Measurements from ENCODE around the gene C6orf136.

Gene C6orf136

GRCh38 chr6:30647242-30648116 lies 546 bp downstream of the C6orf136 start:
- TF ChIP-seq CEBPB (IDR thresholded peaks at IDR 0.05) = no peak
- peak; percentile 42; the same call in 1 of the 2 replicates for TF ChIP-seq TCF12 (IDR thresholded peaks at IDR 0.05; ENCODE audit: low read depth)
- TF ChIP-seq ZBTB7A (IDR thresholded peaks at IDR 0.05; ENCODE audit: low read depth) = peak; percentile 100
- TF ChIP-seq TAF1 (IDR thresholded peaks at IDR 0.05; ENCODE audit: low read depth) = peak; percentile 52; the same call in 1 of the 2 replicates
- peak; percentile 52; the same call in 1 of the 2 replicates for TF ChIP-seq YY1 (IDR thresholded peaks at IDR 0.05; ENCODE audit: low read depth)
- TF ChIP-seq REST (IDR thresholded peaks at IDR 0.05; ENCODE audit: low read depth) = no peak
- TF ChIP-seq MAX (IDR thresholded peaks at IDR 0.05) = peak; percentile 70

GRCh38 chr6:30651143-30651542 lies 4.2 kb downstream of the C6orf136 start:
- TF ChIP-seq RAD21 (IDR thresholded peaks at IDR 0.05; ENCODE audit: low read depth) (no peak), CEBPB (IDR thresholded peaks at IDR 0.05) (no peak), TCF12 (IDR thresholded peaks at IDR 0.05; ENCODE audit: low read depth) (no peak), TAF1 (IDR thresholded peaks at IDR 0.05; ENCODE audit: low read depth) (no peak), NFIC (IDR thresholded peaks at IDR 0.05) (no peak), EP300 (IDR thresholded peaks at IDR 0.05; ENCODE audit: borderline replicate concordance) (no peak), MAX (IDR thresholded peaks at IDR 0.05) (no peak)
- TF ChIP-seq, protein P1, sequence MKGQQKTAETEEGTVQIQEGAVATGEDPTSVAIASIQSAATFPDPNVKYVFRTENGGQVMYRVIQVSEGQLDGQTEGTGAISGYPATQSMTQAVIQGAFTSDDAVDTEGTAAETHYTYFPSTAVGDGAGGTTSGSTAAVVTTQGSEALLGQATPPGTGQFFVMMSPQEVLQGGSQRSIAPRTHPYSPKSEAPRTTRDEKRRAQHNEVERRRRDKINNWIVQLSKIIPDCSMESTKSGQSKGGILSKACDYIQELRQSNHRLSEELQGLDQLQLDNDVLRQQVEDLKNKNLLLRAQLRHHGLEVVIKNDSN (IDR thresholded peaks at IDR 0.05) = no peak

DNA sequence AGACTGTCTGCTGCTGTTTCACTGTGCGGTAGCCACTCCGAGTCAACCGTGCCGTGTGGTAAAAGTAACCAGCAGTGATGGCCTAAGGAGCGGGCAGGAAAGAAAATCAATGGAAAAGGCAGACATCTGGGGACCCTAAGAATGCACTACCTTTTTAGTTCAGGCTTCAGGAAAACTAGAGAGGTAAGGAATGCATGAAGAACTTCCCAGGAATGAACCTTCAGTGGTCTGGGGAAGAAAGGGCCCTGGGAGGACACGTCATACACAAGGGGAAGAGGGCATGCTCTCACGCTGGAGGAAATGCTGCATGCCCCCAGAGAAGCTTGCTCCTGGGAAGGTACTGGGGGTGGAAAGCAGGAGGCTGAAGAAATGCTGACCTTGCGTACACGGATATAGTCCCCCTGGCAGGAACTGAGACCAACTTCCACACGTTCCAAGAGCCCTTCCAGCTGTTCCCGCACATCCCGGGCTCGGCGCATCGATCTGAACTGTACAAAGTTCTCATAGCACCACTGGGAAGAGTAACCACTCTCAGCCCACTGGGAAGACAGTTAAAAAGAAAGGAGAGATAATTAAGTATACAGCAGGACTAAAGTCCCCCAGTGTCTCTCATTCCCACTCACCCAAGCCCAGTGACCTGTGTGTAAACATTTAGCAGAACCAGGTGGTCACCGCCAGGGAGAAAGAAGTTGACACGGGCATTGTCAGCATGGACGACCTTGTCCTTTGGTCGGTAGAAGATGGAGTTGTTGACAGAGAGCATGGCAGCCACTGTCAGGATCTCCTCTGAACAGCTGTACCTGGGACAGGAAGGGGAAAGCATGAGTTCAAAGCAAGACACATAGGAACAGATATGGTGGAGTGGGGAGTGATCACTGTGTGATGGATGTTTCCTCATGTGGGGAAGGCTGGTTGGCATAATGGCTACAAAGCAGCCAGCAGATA lies 8.1 kb downstream of the C6orf136 start:
- TF ChIP-seq TEAD4 (IDR thresholded peaks at IDR 0.05) (no peak), EP300 (IDR thresholded peaks at IDR 0.05; ENCODE audit: borderline replicate concordance) (no peak), NFIC (IDR thresholded peaks at IDR 0.05) (no peak), ZBTB7A (IDR thresholded peaks at IDR 0.05; ENCODE audit: low read depth) (no peak), YY1 (IDR thresholded peaks at IDR 0.05; ENCODE audit: low read depth) (no peak), EGR1 (IDR thresholded peaks at IDR 0.05) (no peak), RAD21 (IDR thresholded peaks at IDR 0.05; ENCODE audit: low read depth) (no peak), MAX (IDR thresholded peaks at IDR 0.05) (no peak), TCF12 (IDR thresholded peaks at IDR 0.05; ENCODE audit: low read depth) (no peak), CEBPB (IDR thresholded peaks at IDR 0.05) (no peak), CREB1 (IDR thresholded peaks at IDR 0.05; ENCODE audit: low read depth) (no peak), TAF1 (IDR thresholded peaks at IDR 0.05; ENCODE audit: low read depth) (no peak), FOXM1 (IDR thresholded peaks at IDR 0.05; ENCODE audit: borderline replicate concordance, low read depth) (no peak)
- TF ChIP-seq, protein P1 (IDR thresholded peaks at IDR 0.05) = no peak

DNA sequence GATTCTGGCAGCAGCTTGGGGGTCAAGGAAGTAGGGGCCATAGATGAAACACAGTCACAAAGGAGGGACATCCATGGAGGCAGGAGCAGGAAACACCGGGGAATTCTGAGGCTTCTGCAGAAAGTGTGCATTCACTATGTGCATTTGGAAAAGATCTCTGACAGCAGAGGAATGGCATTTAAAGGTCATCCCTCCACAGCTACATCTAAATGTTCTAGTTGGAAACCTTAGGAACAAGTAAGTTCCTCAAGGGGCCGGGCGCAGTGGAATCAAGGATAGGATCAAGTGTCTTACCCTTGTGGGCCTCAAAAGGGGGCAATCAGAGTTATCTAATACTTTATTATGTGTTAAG lies 8.8 kb downstream of the C6orf136 start:
- TF ChIP-seq ZBTB7A (IDR thresholded peaks at IDR 0.05; ENCODE audit: low read depth) (no peak), YY1 (IDR thresholded peaks at IDR 0.05; ENCODE audit: low read depth) (no peak), FOXM1 (IDR thresholded peaks at IDR 0.05; ENCODE audit: borderline replicate concordance, low read depth) (no peak), TCF12 (IDR thresholded peaks at IDR 0.05; ENCODE audit: low read depth) (no peak), EGR1 (IDR thresholded peaks at IDR 0.05) (no peak), NFIC (IDR thresholded peaks at IDR 0.05) (no peak), RAD21 (IDR thresholded peaks at IDR 0.05; ENCODE audit: low read depth) (no peak), CEBPB (IDR thresholded peaks at IDR 0.05) (no peak), CREB1 (IDR thresholded peaks at IDR 0.05; ENCODE audit: low read depth) (no peak), TEAD4 (IDR thresholded peaks at IDR 0.05) (no peak), TAF1 (IDR thresholded peaks at IDR 0.05; ENCODE audit: low read depth) (no peak), EP300 (IDR thresholded peaks at IDR 0.05; ENCODE audit: borderline replicate concordance) (no peak)
- TF ChIP-seq, protein P1 (IDR thresholded peaks at IDR 0.05) = no peak

- TF ChIP-seq TAF1 (IDR thresholded peaks at IDR 0.05; ENCODE audit: low read depth) (no peak), EGR1 (IDR thresholded peaks at IDR 0.05) (no peak), NFIC (IDR thresholded peaks at IDR 0.05) (no peak), YY1 (IDR thresholded peaks at IDR 0.05; ENCODE audit: low read depth) (no peak), TEAD4 (IDR thresholded peaks at IDR 0.05) (no peak), EP300 (IDR thresholded peaks at IDR 0.05; ENCODE audit: borderline replicate concordance) (no peak), ZBTB7A (IDR thresholded peaks at IDR 0.05; ENCODE audit: low read depth) (no peak), MAX (IDR thresholded peaks at IDR 0.05) (no peak), REST (IDR thresholded peaks at IDR 0.05; ENCODE audit: low read depth) (no peak), CEBPB (IDR thresholded peaks at IDR 0.05) (no peak), RAD21 (IDR thresholded peaks at IDR 0.05; ENCODE audit: low read depth) (no peak), FOXM1 (IDR thresholded peaks at IDR 0.05; ENCODE audit: borderline replicate concordance, low read depth) (no peak), CREB1 (IDR thresholded peaks at IDR 0.05; ENCODE audit: low read depth) (no peak), TCF12 (IDR thresholded peaks at IDR 0.05; ENCODE audit: low read depth) (no peak)
- TF ChIP-seq, protein P1 (IDR thresholded peaks at IDR 0.05) = no peak
Measured at GRCh38 chr6:30656513-30656912, 9.6 kb downstream of the C6orf136 start.

Data from Ishikawa (cell line).